ENCODE data around the gene AURKAIP1.
A peak's percentile ranks its signal among the peaks of the same experiment; 100 is the strongest.
"Not testable (repeated sequence)": the region's sequence is repeated elsewhere in the genome, so short reads cannot be mapped to it uniquely, and the experiment has no call there.

The AURKAIP1 gene

DNA sequence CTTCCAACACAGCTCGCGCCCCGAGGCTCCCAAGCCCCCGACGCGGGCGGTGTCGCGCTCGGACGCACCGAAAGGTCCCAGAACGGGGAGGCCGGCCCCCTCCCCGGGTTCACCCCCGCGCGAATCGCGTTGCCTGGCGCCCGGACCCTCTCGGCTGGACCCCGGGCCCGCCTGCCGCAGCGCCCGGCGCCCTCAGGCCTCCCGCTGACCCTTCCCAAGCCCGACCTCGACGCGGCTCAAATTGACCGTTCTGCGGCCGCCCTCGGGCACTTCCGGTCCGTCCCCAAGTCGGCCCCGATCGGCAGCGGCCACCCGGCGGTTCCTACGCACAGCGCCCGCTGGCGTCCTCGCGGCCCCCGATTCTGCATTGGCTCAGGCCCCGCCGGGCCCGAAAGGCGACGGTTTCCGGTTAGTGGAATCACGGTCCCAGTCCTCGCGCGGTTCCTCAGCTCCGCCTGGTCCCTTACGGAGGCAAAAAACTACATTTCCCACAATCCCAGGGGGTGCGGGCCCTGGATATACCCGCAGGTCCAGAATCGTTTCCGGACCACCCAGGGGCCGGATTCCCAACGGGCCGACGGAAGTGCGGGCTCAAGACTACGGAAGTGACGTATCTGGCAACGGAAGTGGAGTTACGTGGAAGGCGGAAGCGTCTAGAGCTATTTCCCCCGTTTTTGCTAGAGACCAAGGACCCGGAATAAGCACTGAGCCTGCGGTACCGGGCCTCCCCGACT lies at the start of gene AURKAIP1:
Gene AURKAIP1 (minus strand): TSS at position 279 of the 734 bp plus-strand sequence. CDS start 451 bp downstream, outside the sequence.
- peak; percentile 97 for DNase-seq (ENCODE audit: low spot score)

GRCh38 chr1:1424707-1425106 lies 49.7 kb upstream of the AURKAIP1 start:
- no peak for DNase-seq (ENCODE audit: low spot score)

DNA sequence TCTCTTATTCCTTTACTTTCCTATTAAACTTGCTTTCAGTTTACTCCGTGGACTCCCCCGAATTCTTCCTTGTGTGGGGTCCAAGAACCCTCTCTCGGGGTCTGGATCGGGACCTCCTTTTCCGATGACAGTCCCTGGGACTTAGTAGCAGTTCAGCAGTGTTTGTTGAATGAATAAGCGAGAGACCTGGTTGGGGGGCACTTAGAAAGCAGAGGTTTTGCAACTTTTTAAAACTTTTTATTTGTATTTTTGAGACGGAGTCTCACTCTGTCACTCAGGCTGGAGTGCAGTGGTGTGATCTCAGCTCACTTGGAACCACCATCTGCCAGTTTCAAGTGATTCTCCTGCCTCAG lies 48.2 kb upstream of the AURKAIP1 start:
- DNase-seq (ENCODE audit: low spot score) = no peak

- no peak for DNase-seq (ENCODE audit: low spot score)
Measured at GRCh38 chr1:1422465-1423244, 47.6 kb upstream of the AURKAIP1 start.

DNA sequence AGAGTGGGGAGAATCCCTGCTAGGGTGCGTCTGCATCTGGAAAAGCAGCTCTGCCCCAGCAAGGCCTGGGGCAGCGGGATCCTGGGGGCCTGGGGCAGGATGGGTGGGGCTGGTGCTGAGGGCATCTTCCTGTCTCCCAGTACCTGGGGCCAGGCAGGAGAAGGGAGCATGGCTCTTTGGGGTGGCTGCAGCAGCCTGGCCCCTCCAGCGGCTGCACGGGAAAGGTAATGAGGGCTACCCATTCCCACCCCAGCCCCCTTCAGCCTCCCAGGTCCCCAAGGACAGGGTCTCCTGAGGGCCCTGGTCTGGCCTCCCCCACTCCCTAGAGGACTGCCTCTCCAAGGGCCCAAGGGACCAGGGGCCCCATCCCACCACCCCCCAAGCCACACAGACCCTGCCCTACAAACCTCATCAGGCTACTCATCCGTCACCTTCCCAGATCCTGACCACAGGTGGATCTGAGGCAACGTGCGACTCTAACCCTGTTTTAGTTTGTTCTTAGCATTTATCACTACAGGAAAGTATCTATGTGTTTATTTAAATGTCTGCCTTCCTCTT lies 47.0 kb upstream of the AURKAIP1 start:
- DNase-seq (ENCODE audit: low spot score) = peak; percentile 7

DNA sequence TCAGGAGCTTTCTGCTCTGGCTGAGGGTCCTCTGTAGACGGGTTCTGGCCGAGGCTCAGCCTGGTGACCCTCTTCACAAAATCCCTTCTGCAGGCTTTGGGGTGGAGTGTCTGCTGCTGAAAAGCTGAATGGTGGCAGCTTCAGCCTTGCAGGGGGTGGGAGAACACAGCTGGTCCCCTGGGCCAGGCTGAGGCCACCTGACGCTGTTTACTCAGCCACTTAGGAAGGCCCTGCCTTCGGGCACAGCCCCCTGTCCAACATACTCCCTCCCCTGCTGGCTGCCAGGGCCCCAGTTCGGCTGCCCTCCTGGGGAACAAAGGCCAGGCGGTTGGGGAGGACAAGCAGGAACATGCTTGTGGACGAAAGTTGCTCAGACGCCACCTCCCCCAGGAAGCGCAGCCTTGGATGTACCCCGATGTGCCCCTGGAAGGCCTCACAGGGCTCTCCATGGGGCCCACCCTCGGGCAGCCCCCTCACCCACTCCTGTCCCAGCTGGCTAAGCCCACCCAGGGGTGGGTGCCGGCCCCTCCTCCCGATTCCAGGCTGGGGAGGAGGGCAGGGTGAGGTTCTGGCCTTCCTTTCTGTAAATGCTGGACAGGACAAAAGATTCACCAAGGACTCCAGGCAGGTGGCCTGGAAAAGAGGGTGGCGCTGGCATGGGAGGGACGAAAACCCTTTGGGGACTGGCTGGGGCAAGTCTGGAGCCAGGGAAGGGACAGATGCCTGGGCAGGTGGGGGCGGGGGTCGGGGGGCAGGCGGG lies 46.3 kb upstream of the AURKAIP1 start, which contains the start of gene ANKRD65:
Gene ANKRD65 (minus strand): TSS at position 130 of the 760 bp plus-strand sequence. CDS start 271 bp downstream, outside the sequence.
- peak; percentile 16 for DNase-seq (ENCODE audit: low spot score)

- peak; percentile 23 for DNase-seq (ENCODE audit: low spot score)
Measured at GRCh38 chr1:1420654-1421141, 45.7 kb upstream of the AURKAIP1 start.

DNA sequence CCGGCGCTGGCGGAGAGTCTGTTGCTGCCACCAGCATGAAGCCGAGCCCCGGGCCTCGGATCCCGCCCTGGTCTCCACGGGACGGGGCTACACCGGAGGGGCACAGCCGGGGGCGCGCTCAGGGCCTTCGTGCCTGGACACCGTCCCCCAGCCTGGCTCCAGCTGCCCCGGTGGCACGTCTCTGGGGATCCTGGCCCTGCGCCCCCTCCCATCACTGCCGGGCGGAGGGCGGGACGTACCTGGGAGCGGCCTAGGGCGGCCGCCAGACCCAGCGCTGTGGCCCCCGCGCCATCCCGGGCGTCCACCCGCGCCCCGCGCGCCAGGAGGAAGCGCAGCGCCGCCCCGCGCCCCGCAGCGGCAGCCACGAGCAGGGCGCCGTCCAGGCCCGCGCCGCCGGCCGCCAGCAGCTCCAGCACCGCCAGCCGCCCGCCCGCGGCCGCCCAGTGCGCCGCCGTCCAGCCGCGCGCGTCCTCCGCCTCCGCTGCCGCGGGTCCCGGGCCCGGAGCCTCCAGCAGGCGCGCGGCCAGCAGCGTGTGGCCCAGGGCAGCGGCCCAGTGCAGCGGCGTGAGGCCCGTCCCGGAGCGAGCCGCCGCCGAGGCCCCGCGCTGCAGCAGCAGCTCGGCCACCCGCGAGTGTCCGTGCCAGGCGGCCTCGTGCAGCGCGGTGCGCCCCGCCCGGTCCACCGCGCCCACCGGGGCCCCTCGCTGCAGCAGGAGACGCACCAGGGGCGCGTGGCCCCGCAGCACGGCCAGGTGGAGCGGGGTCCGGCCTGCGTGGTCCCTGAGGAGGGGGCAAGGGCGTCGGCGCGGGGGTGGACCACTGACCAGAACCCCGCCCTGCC lies 45.0 kb upstream of the AURKAIP1 start:
- DNase-seq (ENCODE audit: low spot score) = peak; percentile 60

- DNase-seq (ENCODE audit: low spot score) = no peak
Measured at GRCh38 chr1:1419363-1419812, 44.4 kb upstream of the AURKAIP1 start.

DNA sequence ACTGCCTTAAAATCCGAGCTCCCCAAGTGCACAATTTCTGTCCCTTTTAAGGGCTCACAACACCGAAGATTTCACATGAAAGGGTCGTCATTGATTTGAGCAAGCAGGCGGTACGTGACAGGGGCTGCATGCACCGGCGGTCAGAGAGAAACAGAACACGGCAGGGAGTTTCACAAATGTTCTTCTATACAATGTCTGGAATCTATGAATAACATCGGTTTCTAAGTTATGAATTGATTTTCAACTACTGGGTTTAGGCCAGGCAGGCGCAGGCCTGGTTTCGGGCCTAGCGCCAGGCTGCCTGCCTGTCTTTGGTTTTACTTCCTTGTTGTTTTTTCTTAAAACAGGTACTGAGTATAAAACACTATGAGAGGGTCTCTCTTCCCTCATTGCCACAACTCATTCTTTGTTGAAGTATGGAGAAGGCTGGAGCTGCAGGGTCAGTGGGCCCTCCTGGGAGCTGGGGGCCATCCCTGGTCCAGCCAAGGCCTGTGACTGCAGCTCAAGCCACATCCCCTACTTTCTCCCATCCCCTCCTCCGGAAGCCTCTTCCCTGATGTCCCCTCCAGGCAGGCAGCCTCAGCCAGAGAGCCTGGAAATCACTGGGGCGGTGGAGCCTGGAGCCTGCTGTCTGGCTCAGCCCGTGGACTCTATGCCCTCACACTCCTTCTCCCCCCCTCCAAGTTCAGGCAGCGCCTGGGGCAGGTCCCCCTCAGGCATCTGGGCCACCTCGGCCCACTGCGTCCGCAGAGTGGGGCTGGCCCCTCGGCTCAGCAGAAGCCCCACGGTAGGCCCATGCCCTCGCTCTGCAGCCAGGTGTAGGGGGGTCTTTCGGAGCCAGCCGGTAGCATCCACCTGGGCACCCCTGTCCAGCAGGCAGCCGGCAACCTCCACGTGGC lies 43.7 kb upstream of the AURKAIP1 start:
- DNase-seq (ENCODE audit: low spot score) = no peak

- DNase-seq (ENCODE audit: low spot score) = not testable (repeated sequence)
Measured at GRCh38 chr1:1417825-1418463, 42.9 kb upstream of the AURKAIP1 start.

- DNase-seq (ENCODE audit: low spot score) = not testable (repeated sequence)
Measured at GRCh38 chr1:1417396-1417795, 42.4 kb upstream of the AURKAIP1 start.

DNA sequence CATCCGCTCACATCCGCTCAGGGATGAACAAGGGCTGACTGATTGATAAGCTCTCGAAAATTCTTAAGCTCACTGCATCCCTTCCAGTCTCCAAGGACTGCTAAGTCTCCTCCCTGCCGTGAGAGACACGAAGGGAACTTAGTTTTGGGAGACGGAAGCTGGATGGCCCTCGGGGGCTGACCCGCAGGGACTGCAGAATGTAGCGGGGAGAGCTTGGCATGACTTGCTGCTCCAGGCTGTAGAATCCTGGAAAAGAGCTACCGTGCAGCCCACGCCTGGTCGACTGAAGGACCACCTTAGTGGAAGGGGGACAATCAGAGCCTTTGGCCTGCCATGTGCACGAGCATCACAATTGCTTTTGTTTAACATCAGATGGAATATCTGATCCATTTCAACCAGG lies 40.7 kb upstream of the AURKAIP1 start:
- no peak for DNase-seq (ENCODE audit: low spot score)

- DNase-seq (ENCODE audit: low spot score) = not testable (repeated sequence)
Measured at GRCh38 chr1:1412311-1412902, 37.4 kb upstream of the AURKAIP1 start.

DNA sequence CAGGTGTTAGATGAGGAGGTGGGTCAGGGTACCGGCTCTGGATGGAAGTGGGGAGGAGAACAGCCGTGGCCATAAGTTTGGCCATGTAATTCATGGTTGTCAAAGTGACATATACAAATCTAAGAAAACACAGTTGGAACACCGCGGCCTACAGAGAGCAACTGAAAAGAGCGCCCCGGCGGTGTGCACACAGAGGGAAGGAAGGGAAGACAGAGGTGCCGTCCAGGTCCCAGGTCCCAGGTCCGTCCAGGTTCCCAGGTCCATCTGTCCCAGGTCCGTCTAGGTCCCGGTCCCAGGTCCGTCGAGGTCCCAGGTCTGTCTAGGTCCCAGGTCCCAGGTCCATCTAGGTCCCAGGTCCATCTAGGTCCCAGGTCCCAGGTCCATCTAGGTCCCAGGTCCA lies 36.6 kb upstream of the AURKAIP1 start:
- DNase-seq (ENCODE audit: low spot score) = no peak

GRCh38 chr1:1410238-1410637 lies 35.2 kb upstream of the AURKAIP1 start:
- DNase-seq (ENCODE audit: low spot score) = not testable (repeated sequence)

GRCh38 chr1:1407636-1408318 lies 32.8 kb upstream of the AURKAIP1 start:
- no peak for DNase-seq (ENCODE audit: low spot score)
